ENCODE data around the gene CENPM. TPM values are rescaled to one million over a fixed set of nuclear protein-coding genes. Genes with fewer than 3 reads are reported as not detected.

The CENPM gene
- total and polyA plus RNA-seq, 2 donors, result 13.1 to 31.4 TPM

DNA sequence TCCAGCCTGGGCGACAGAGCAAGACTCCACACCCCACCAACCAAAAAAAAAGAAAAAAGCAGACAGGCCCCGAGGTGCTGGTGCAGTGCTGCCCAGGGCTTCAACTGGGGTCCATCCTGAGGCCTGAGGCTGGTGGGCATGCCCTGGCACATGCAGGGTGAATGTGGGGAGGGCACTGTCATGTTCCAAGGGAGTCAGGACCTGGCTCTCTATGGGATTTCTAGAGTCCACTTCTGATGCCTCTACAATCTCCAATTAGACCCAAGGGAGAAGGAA is 10.1 kb downstream of the CENPM start:
- peaks cover 0 to 25% of the 10 kb centered on the region in 2 donors for H3K4me1 ChIP-seq (ENCODE audit: control insufficient read depth in 2 of 2, insufficient read depth in 2 of 2, low read length in 2 of 2)
- no peaks in the 10 kb centered on the region for H3K9me3 ChIP-seq (ENCODE audit: control insufficient read depth in 2 of 2, insufficient read depth in 1 of 2, low read length in 1 of 2)
- DNase-seq (ENCODE audit: low read depth in 6 of 9, low spot score in 9 of 9), result no peak
- no peak overlapping the region for H3K4me3 ChIP-seq (ENCODE audit: low read length in 2 of 2)
- no peaks in the 10 kb centered on the region for H3K27me3 ChIP-seq (ENCODE audit: control insufficient read depth in 2 of 2, insufficient read depth in 1 of 2, low read length in 1 of 2)
- no peak overlapping the region for H3K27ac ChIP-seq (ENCODE audit: low read depth in 1 of 2, low read length in 1 of 2)
- H3K36me3 ChIP-seq (ENCODE audit: control insufficient read depth in 2 of 2, insufficient read depth in 2 of 2, low read length in 1 of 2), result peaks cover 39 to 45% of the 10 kb centered on the region in 2 donors
- 95% methylated on average over 2 of the region's 2 CpGs for WGBS

DNA sequence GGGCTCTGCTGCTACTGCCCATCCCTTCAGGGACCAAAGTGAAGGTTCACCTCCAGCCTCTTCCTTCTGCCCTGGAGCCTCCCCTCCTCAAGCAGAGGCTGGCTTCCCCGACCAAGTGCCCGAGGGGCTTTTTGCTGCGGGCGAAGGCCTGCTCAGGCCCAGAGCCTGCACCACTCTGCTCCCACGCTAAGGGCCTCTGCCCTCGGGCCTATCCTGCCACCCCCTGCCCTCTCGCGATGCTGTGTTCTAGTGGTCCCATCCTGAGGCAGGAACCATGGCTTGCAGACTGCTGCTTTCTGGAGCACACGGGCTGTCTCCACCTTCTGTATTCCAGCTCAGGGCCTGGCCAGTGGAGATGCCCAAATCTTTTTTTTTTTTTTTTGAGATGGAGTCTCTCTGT is 11.4 kb downstream of the CENPM start:
- WGBS, result 99% methylated on average over 9 of the region's 9 CpGs
- H3K36me3 ChIP-seq (ENCODE audit: control insufficient read depth in 2 of 2, insufficient read depth in 2 of 2, low read length in 1 of 2), result peaks cover 34% of the 10 kb centered on the region in 2 donors
- no peak overlapping the region for H3K4me3 ChIP-seq (ENCODE audit: low read length in 2 of 2)
- H3K27ac ChIP-seq (ENCODE audit: low read depth in 1 of 2, low read length in 1 of 2), result no peak overlapping the region
- no peaks in the 10 kb centered on the region for H3K9me3 ChIP-seq (ENCODE audit: control insufficient read depth in 2 of 2, insufficient read depth in 1 of 2, low read length in 1 of 2)
- H3K27me3 ChIP-seq (ENCODE audit: control insufficient read depth in 2 of 2, insufficient read depth in 1 of 2, low read length in 1 of 2), result no peaks in the 10 kb centered on the region
- DNase-seq (ENCODE audit: low read depth in 6 of 9, low spot score in 9 of 9), result no peak
- H3K4me1 ChIP-seq (ENCODE audit: control insufficient read depth in 2 of 2, insufficient read depth in 2 of 2, low read length in 2 of 2), result peaks cover 0 to 18% of the 10 kb centered on the region in 2 donors

DNA sequence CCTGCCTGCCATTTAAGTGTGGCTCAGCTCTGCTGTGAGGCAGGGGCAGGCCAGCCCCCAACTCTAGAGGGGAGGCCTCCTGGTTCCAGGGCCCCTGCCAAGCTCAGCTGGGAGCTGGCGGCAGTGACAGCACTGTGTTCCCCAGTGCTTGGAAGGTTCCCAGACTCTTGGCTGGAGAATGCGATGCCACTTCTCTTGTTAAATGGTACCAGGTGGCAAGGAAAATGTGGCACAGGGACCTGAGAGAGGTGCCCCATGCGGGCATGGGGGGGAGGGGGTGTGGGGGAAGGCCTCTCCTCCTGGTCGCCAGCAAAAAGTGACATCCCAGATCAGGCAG is 12.0 kb downstream of the CENPM start:
- no peak overlapping the region for H3K27ac ChIP-seq (ENCODE audit: low read depth in 1 of 2, low read length in 1 of 2)
- DNase-seq (ENCODE audit: low read depth in 6 of 9, low spot score in 9 of 9), result no peak
- H3K9me3 ChIP-seq (ENCODE audit: control insufficient read depth in 2 of 2, insufficient read depth in 1 of 2, low read length in 1 of 2), result no peaks in the 10 kb centered on the region
- H3K4me3 ChIP-seq (ENCODE audit: low read length in 2 of 2), result no peak overlapping the region
- peaks cover 33% of the 10 kb centered on the region in 2 donors for H3K36me3 ChIP-seq (ENCODE audit: control insufficient read depth in 2 of 2, insufficient read depth in 2 of 2, low read length in 1 of 2)
- no peaks in the 10 kb centered on the region for H3K27me3 ChIP-seq (ENCODE audit: control insufficient read depth in 2 of 2, insufficient read depth in 1 of 2, low read length in 1 of 2)
- 93% methylated on average over 4 of the region's 4 CpGs for WGBS
- H3K4me1 ChIP-seq (ENCODE audit: control insufficient read depth in 2 of 2, insufficient read depth in 2 of 2, low read length in 2 of 2), result peaks cover 0 to 16% of the 10 kb centered on the region in 2 donors

DNA sequence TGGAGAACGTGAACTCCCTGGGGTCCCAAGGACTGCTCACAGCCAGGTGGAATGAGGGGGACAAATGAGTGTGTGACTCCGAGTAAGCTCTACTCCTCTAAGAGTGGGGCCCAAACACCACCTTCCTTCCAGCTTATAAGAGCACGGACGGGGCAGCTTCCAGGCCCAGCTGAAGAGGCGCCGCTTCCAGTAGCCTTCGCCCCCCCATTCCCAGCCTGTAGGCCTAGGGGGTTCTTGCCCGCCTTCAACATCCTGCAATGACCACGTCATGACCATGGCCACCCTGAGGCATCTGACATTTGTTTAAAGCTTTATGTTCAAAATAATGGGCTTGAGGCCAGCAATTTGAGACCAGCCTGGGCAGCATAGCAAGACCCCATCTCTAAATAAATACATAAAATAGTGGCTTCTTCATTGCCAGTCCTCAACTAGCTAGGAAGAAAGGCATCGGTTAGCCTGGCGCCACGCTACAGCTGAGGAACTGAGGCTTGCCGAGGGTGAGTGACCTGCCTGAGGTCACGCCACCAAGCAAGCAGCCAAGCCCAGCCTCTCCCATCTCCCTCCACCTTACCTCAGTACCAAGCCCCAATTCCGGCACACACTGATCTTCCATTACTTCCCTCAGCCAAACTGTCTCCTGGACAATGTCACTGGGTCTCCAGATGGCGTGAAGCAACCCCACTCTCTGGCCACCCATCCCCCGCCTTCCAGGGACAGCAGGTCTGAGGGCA is 12.5 kb downstream of the CENPM start:
- no peaks in the 10 kb centered on the region for H3K27me3 ChIP-seq (ENCODE audit: control insufficient read depth in 2 of 2, insufficient read depth in 1 of 2, low read length in 1 of 2)
- peaks cover 0 to 14% of the 10 kb centered on the region in 2 donors for H3K4me1 ChIP-seq (ENCODE audit: control insufficient read depth in 2 of 2, insufficient read depth in 2 of 2, low read length in 2 of 2)
- no peak overlapping the region for H3K27ac ChIP-seq (ENCODE audit: low read depth in 1 of 2, low read length in 1 of 2)
- no peak for DNase-seq (ENCODE audit: low read depth in 6 of 9, low spot score in 9 of 9)
- no peak overlapping the region for H3K4me3 ChIP-seq (ENCODE audit: low read length in 2 of 2)
- H3K36me3 ChIP-seq (ENCODE audit: control insufficient read depth in 2 of 2, insufficient read depth in 2 of 2, low read length in 1 of 2), result peaks cover 29 to 31% of the 10 kb centered on the region in 2 donors
- no peaks in the 10 kb centered on the region for H3K9me3 ChIP-seq (ENCODE audit: control insufficient read depth in 2 of 2, insufficient read depth in 1 of 2, low read length in 1 of 2)
- 97% methylated on average over 17 of the region's 17 CpGs for WGBS

DNA sequence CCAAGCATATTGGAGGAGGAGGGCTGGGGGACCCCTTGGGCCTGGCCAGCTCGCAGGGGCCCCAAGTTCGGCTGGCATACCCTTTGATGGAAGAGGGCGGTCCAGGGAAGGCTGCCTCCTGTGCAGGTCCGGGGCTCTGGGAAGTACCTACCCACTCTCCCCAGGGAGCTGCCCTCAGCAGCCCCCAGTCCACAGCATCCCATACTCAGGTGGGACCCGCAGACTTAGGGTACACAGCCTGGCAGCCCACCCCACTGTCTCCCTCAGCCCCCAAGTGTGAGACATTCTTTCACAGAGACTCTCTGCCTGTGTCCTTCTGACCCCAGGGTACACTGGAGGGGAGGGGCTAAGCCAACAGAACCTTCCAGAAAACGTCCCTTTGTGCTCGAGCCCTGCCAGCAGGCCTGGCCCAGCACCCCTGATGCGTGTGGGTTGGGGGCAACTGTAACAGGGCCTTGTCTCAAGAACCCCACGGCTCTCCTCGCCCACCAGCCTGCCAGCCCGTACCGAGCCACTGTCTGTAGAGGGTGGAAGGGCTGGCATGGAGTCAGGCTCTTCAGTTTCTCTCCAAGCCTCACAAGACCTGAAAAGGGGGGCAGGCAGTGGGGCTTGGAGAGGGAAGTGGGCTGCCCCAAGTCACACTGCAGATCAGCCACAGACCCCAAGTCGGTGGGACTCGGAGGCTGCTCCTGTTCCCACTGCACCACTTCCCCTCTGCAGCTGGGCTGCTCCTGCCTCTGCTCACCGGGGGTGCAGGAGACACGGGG is 13.4 kb downstream of the CENPM start:
- peak in 1 of 9 donors; percentile 40 for DNase-seq (ENCODE audit: low read depth in 6 of 9, low spot score in 9 of 9)
- peaks cover 2 to 17% of the 10 kb centered on the region in 2 donors for H3K4me1 ChIP-seq (ENCODE audit: control insufficient read depth in 2 of 2, insufficient read depth in 2 of 2, low read length in 2 of 2)
- H3K9me3 ChIP-seq (ENCODE audit: control insufficient read depth in 2 of 2, insufficient read depth in 1 of 2, low read length in 1 of 2), result peaks cover 0 to 3% of the 10 kb centered on the region in 2 donors
- WGBS, result 55% methylated on average over 16 of the region's 16 CpGs
- H3K4me3 ChIP-seq (ENCODE audit: low read length in 2 of 2), result no peak overlapping the region
- no peak overlapping the region for H3K27ac ChIP-seq (ENCODE audit: low read depth in 1 of 2, low read length in 1 of 2)
- peaks cover 0 to 5% of the 10 kb centered on the region in 2 donors for H3K27me3 ChIP-seq (ENCODE audit: control insufficient read depth in 2 of 2, insufficient read depth in 1 of 2, low read length in 1 of 2)
- peaks cover 21 to 24% of the 10 kb centered on the region in 2 donors for H3K36me3 ChIP-seq (ENCODE audit: control insufficient read depth in 2 of 2, insufficient read depth in 2 of 2, low read length in 1 of 2)

DNA sequence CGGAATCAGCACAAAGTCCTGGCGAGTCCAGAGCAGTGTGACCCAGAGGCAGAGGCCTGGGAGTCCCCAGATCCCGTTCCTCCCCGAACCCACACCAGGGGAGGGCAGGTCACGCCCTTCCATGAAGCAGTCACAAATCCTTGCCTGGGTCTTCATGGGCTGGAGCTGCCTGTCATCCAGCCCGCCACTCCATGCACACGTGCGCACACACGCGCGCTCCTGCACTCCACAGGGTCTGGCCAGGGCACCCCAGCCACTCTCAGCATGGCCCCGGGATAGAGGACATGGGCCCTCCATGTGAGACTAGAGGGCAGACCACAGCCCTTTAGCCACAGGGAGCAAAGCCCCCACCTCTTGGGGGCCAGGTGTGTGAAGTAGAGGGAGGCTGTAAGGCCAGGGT is 14.6 kb downstream of the CENPM start:
- Histone ChIP-seq H3K36me3 (ENCODE audit: control insufficient read depth in 2 of 2, insufficient read depth in 2 of 2, low read length in 1 of 2) (peaks cover 14 to 22% of the 10 kb centered on the region in 2 donors), H3K27me3 (ENCODE audit: control insufficient read depth in 2 of 2, insufficient read depth in 1 of 2, low read length in 1 of 2) (peaks cover 0 to 17% of the 10 kb centered on the region in 2 donors), H3K4me1 (ENCODE audit: control insufficient read depth in 2 of 2, insufficient read depth in 2 of 2, low read length in 2 of 2) (peaks cover 2 to 26% of the 10 kb centered on the region in 2 donors), H3K27ac (ENCODE audit: low read depth in 1 of 2, low read length in 1 of 2) (no peak overlapping the region), H3K4me3 (ENCODE audit: low read length in 2 of 2) (no peak overlapping the region), H3K9me3 (ENCODE audit: control insufficient read depth in 2 of 2, insufficient read depth in 1 of 2, low read length in 1 of 2) (peaks cover 0 to 3% of the 10 kb centered on the region in 2 donors)
- 97% methylated on average over 12 of the region's 12 CpGs for WGBS
- no peak for DNase-seq (ENCODE audit: low read depth in 6 of 9, low spot score in 9 of 9)

DNA sequence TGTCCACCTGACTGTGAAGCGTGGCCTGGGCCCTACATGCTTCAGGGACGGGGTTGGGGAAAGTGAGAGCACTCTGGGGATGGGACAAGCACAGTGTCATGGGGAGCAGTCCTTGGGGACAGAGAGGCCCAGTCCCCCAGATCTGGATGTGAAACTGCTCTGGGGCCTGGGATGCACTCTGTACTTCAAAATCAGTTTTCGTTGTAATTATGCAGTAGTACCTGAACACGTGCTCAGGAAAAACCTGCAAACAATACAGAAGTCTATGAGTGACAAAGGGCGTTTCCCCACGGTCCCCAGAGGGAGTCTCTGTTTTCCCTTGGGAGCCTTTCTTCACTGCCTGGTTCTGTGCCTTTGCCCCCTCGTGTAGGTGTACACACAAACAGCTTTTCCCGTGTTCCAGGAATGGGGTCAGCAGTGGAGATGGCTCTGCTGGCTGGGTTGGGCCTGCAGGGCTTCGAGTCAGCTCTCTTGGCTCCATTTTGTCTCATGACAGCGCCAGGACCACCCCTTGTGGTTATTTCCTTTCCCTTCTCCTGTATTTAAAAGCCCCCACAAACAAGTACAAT is 15.2 kb downstream of the CENPM start:
- no peak overlapping the region for H3K27ac ChIP-seq (ENCODE audit: low read depth in 1 of 2, low read length in 1 of 2)
- H3K4me1 ChIP-seq (ENCODE audit: control insufficient read depth in 2 of 2, insufficient read depth in 2 of 2, low read length in 2 of 2), result peaks cover 2 to 31% of the 10 kb centered on the region in 2 donors
- no peak overlapping the region for H3K4me3 ChIP-seq (ENCODE audit: low read length in 2 of 2)
- H3K27me3 ChIP-seq (ENCODE audit: control insufficient read depth in 2 of 2, insufficient read depth in 1 of 2, low read length in 1 of 2), result peaks cover 3 to 23% of the 10 kb centered on the region in 2 donors
- peaks cover 9 to 19% of the 10 kb centered on the region in 2 donors for H3K36me3 ChIP-seq (ENCODE audit: control insufficient read depth in 2 of 2, insufficient read depth in 2 of 2, low read length in 1 of 2)
- 95% methylated on average over 10 of the region's 10 CpGs for WGBS
- no peak for DNase-seq (ENCODE audit: low read depth in 6 of 9, low spot score in 9 of 9)
- H3K9me3 ChIP-seq (ENCODE audit: control insufficient read depth in 2 of 2, insufficient read depth in 1 of 2, low read length in 1 of 2), result peaks cover 0 to 3% of the 10 kb centered on the region in 2 donors

DNA sequence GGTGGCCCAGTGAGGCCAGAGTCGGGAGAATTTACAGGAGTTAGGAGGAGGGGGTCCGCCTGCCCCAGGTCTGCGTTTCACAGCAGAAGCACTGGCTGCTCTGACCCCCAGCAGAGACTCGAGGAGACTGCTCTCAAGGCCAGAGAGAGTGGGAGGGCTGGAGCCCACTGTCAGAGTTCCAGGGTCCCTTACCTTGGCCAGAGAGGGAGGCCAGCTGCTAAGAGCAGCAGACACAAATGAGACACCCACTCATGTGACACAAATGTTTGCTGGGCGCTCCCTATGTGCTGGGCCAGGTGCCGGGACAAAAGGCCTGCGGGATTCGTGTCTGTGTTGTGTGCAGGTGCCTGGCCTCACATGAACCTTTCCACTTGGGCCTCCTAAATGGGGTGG is 17.5 kb downstream of the CENPM start:
- WGBS, result 94% methylated on average over 8 of the region's 8 CpGs
- H3K4me3 ChIP-seq (ENCODE audit: low read length in 2 of 2), result no peak overlapping the region
- peaks cover 21 to 43% of the 10 kb centered on the region in 2 donors for H3K27me3 ChIP-seq (ENCODE audit: control insufficient read depth in 2 of 2, insufficient read depth in 1 of 2, low read length in 1 of 2)
- peaks cover 0 to 3% of the 10 kb centered on the region in 2 donors for H3K9me3 ChIP-seq (ENCODE audit: control insufficient read depth in 2 of 2, insufficient read depth in 1 of 2, low read length in 1 of 2)
- no peak for DNase-seq (ENCODE audit: low read depth in 6 of 9, low spot score in 9 of 9)
- H3K27ac ChIP-seq (ENCODE audit: low read depth in 1 of 2, low read length in 1 of 2), result no peak overlapping the region
- peaks cover 3% of the 10 kb centered on the region in 2 donors for H3K36me3 ChIP-seq (ENCODE audit: control insufficient read depth in 2 of 2, insufficient read depth in 2 of 2, low read length in 1 of 2)
- peaks cover 2 to 39% of the 10 kb centered on the region in 2 donors for H3K4me1 ChIP-seq (ENCODE audit: control insufficient read depth in 2 of 2, insufficient read depth in 2 of 2, low read length in 2 of 2)
